PFSK-1 (cell line): Measurements from ENCODE around the gene ANXA7. TPM values are rescaled to one million over a fixed set of nuclear protein-coding genes. Genes with fewer than 3 reads are reported as not detected.

Experiments
- FOXP2 ChIP-seq: optimal IDR thresholded peaks from 2 replicates; pipeline ENCODE3; 2011; ENCODE audit warnings: borderline replicate concordance, control low read depth, inconsistent platforms; ENCODE audit not compliant: insufficient read depth; ENCODE audit errors: extremely low read length, extremely low read depth
- POLR2AphosphoS5 ChIP-seq: IDR thresholded peaks from 2 replicates; pipeline ENCODE4 v1.6.1; 2012; ENCODE audit warnings: low read depth, mild to moderate bottlenecking, control low read depth, low read length, moderate library complexity
- REST ChIP-seq, 2 experiments: IDR thresholded peaks; 2 replicates each; pipeline versions ENCODE4 v1.6.1 to v1.8.0; 2011 to 2012; ENCODE audit warnings: low read depth in 2 of 2, low read length in 2 of 2, control low read depth in 1 of 2, inconsistent platforms in 1 of 2, mild to moderate bottlenecking in 1 of 2, moderate library complexity in 1 of 2; ENCODE audit not compliant: insufficient read depth in 1 of 2
- SIN3A ChIP-seq: IDR thresholded peaks from 2 replicates; pipeline ENCODE4 v1.6.1; 2012; ENCODE audit warnings: mild to moderate bottlenecking, low read length, moderate library complexity, borderline replicate concordance; ENCODE audit not compliant: insufficient read depth
- TAF1 ChIP-seq: IDR thresholded peaks from 2 replicates; pipeline ENCODE4 v1.6.1; 2012; ENCODE audit warnings: low read length, control low read depth, borderline replicate concordance; ENCODE audit not compliant: insufficient read depth
- polyA plus RNA-seq: library from polyadenylated mRNA; unstranded; fragments of >200 nt; gene quantifications from one replicate; pipeline ENCODE4 v1.2.1, GENCODE V29; 2012; ENCODE audit warnings: low read depth, missing spikeins; ENCODE audit not compliant: insufficient read length

ANXA7 gene
- polyA plus RNA-seq, result 62.7 TPM

DNA sequence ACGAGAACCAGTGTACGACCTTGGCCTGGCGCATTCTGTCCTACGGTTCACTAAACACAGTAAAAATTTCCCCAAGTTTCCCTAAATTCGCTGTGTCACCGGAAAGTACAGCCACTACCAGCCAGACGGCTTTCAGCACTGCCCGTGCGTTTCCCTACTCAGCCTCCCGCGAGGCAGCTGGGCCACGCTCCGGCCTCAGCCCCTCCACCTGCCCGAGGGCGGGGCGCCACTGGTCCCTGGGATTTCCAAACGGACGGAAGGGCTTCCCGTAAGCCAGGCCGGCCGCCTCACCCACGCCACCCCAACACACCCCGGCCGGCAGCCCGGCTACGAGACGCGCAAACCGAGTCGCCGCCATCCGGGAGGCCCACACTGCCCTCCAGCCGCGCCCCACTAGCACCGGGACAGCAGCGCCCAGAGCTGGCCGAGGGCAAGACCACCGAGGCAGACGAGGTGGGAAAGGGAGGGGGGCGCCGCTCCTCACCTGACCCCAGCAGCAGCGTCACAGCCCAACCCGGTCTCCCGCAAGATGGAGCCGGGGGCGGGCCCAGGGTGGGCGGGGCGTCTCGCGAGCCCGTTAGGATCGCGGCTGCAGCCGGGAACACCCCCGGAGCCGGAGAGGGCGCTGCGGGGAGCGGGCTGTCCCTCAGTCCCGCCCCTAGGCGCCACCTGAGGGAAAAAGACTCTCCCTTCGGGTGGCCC is at the start of gene ANXA7:
Gene ANXA7 (minus strand): TSS at position 531 of the 702 bp plus-strand sequence. CDS start 13,202 bp downstream, outside the sequence.
- TF ChIP-seq REST (IDR thresholded peaks at IDR 0.05; ENCODE audit: insufficient read depth in 1 of 2, low read depth in 2 of 2, low read length in 2 of 2) (no peak), FOXP2 (peak; percentile 76), TAF1 (peak; percentile 2; the same call in 1 of the 2 replicates)

- TF ChIP-seq REST (IDR thresholded peaks at IDR 0.05; ENCODE audit: insufficient read depth in 1 of 2, low read depth in 2 of 2, low read length in 2 of 2) (no peak), SIN3A (no peak), POLR2AphosphoS5 (no peak)
Measured at GRCh38 chr10:73460897-73461296, 47.0 kb upstream of the ANXA7 start.

GRCh38 chr10:73459683-73460314 is 45.9 kb upstream of the ANXA7 start:
- no peak for TF ChIP-seq REST (IDR thresholded peaks at IDR 0.05; ENCODE audit: insufficient read depth in 1 of 2, low read depth in 2 of 2, low read length in 2 of 2)
- no peak for TF ChIP-seq POLR2AphosphoS5
- TF ChIP-seq SIN3A, result no peak
- no peak for TF ChIP-seq FOXP2
- TF ChIP-seq TAF1, result no peak

- TF ChIP-seq SIN3A (no peak), FOXP2 (no peak)
Measured at GRCh38 chr10:73456187-73456890, 42.5 kb upstream of the ANXA7 start.

GRCh38 chr10:73449113-73449512 is 35.3 kb upstream of the ANXA7 start:
- no peak for TF ChIP-seq FOXP2

DNA sequence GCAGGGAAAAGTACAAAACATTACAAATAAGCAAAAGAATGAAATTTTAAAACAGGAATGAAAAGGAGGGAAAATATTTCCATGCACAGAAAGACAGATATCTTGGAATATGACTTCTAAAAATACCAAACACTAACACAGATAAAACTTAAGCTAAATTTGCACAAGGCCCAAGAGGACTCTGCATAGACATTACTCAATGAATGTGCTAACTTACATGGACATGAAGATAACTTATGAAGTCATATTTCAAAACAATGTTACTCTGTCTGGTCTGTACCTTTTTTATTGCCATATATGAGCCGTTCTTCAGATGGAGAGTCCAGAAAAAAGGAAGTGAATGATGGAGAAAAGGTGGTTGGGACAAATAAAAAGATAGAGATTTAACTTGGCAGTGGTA is 34.5 kb upstream of the ANXA7 start:
- no peak for TF ChIP-seq FOXP2
- no peak for TF ChIP-seq REST (IDR thresholded peaks at IDR 0.05; ENCODE audit: insufficient read depth in 1 of 2, low read depth in 2 of 2, low read length in 2 of 2)
- TF ChIP-seq TAF1, result no peak
- no peak for TF ChIP-seq POLR2AphosphoS5
